Measurements from ENCODE around the gene MGAT1. TPM values are rescaled to one million over a fixed set of nuclear protein-coding genes. Genes with fewer than 3 reads are reported as not detected.
A peak's percentile ranks its signal among the peaks of the same experiment; 100 is the strongest.

MGAT1 gene
- total and polyA plus RNA-seq, 2 donors from 2014 or later = 73.3 to 132 TPM

GRCh38 chr5:180825768-180826525 is 23.3 kb upstream of the MGAT1 start:
- FAIRE-seq = no peak
- peak in 1 of 5 donors; percentile 57 for DNase-seq
- H3K27me3 ChIP-seq (ENCODE audit: control insufficient read depth, insufficient read depth, low read length) = no peaks in the 10 kb centered on the region
- H3K27ac ChIP-seq (ENCODE audit: low read depth in 2 of 2, low read length in 2 of 2) = peak overlapping the region; percentile 5 to 37
- peaks cover 0 to 2% (median 0%) of the 10 kb centered on the region in 3 donors for H3K9me3 ChIP-seq (ENCODE audit: control insufficient read depth in 2 of 3, insufficient read depth in 1 of 3, low read length in 3 of 3)
- TF ChIP-seq CTCF (IDR thresholded peaks at IDR 0.05; ENCODE audit: borderline replicate concordance, extremely low read depth, insufficient read depth) = no peak
- peaks cover 0 to 5% (median 2%) of the 10 kb centered on the region in 3 donors for H3K36me3 ChIP-seq (ENCODE audit: control insufficient read depth in 2 of 3, insufficient read depth in 3 of 3, low read length in 3 of 3)
- H3K9ac ChIP-seq (ENCODE audit: low read length in 3 of 3) = no peak overlapping the region
- H3K4me3 ChIP-seq (ENCODE audit: low read length in 3 of 3) = no peak overlapping the region
- intact Hi-C loops (cut with DNase I) = no loop called here
- H3K4me1 ChIP-seq (ENCODE audit: control insufficient read depth in 2 of 3, insufficient read depth in 2 of 3, low read depth in 1 of 3, low read length in 3 of 3) = peaks cover 0 to 16% (median 3%) of the 10 kb centered on the region in 3 donors

- DNase-seq (peak in 2 of 5 donors; percentile 57 to 60), FAIRE-seq (no peak)
- H3K4me1 ChIP-seq (ENCODE audit: control insufficient read depth in 2 of 3, insufficient read depth in 2 of 3, low read depth in 1 of 3, low read length in 3 of 3) = peaks cover 0 to 13% (median 3%) of the 10 kb centered on the region in 3 donors
Observed at GRCh38 chr5:180824630-180825476, 22.2 kb upstream of the MGAT1 start.

GRCh38 chr5:180823940-180824629 is 21.5 kb upstream of the MGAT1 start:
- Histone ChIP-seq H3K9ac (ENCODE audit: low read length in 3 of 3) (no peak overlapping the region), H3K27ac (ENCODE audit: low read depth in 2 of 2, low read length in 2 of 2) (no peak overlapping the region), H3K4me1 (ENCODE audit: control insufficient read depth in 2 of 3, insufficient read depth in 2 of 3, low read depth in 1 of 3, low read length in 3 of 3) (peaks cover 0 to 12% (median 3%) of the 10 kb centered on the region in 3 donors), H3K27me3 (ENCODE audit: control insufficient read depth, insufficient read depth, low read length) (no peaks in the 10 kb centered on the region), H3K4me3 (ENCODE audit: low read length in 3 of 3) (no peak overlapping the region), H3K9me3 (ENCODE audit: control insufficient read depth in 2 of 3, insufficient read depth in 1 of 3, low read length in 3 of 3) (no peaks in the 10 kb centered on the region), H3K36me3 (ENCODE audit: control insufficient read depth in 2 of 3, insufficient read depth in 3 of 3, low read length in 3 of 3) (no peaks in the 10 kb centered on the region)
- FAIRE-seq (no peak), DNase-seq (peak in 2 of 5 donors; percentile 39 to 72)
- no peak for TF ChIP-seq CTCF (IDR thresholded peaks at IDR 0.05; ENCODE audit: borderline replicate concordance, extremely low read depth, insufficient read depth)
- intact Hi-C loops (cut with DNase I) = no loop called here

More at GRCh38 chr5:180824630-180825476, 22.2 kb upstream of the MGAT1 start:
- Histone ChIP-seq H3K36me3 (ENCODE audit: control insufficient read depth in 2 of 3, insufficient read depth in 3 of 3, low read length in 3 of 3) (peaks cover 0 to 3% (median 0%) of the 10 kb centered on the region in 3 donors), H3K4me3 (ENCODE audit: low read length in 3 of 3) (no peak overlapping the region), H3K27ac (ENCODE audit: low read depth in 2 of 2, low read length in 2 of 2) (peak overlapping the region in 1 of 2 donors; percentile 23), H3K9ac (ENCODE audit: low read length in 3 of 3) (no peak overlapping the region), H3K27me3 (ENCODE audit: control insufficient read depth, insufficient read depth, low read length) (no peaks in the 10 kb centered on the region), H3K9me3 (ENCODE audit: control insufficient read depth in 2 of 3, insufficient read depth in 1 of 3, low read length in 3 of 3) (peaks cover 0 to under 1% (median 0%) of the 10 kb centered on the region in 3 donors)
- no peak for TF ChIP-seq CTCF (IDR thresholded peaks at IDR 0.05; ENCODE audit: borderline replicate concordance, extremely low read depth, insufficient read depth)
- intact Hi-C loops (cut with DNase I) = no loop called here
